Measurements from ENCODE around the gene SLC15A1.
"Not testable (repeated sequence)": the region's sequence is repeated elsewhere in the genome, so short reads cannot be mapped to it uniquely, and the experiment has no call there.

Gene SLC15A1

DNA sequence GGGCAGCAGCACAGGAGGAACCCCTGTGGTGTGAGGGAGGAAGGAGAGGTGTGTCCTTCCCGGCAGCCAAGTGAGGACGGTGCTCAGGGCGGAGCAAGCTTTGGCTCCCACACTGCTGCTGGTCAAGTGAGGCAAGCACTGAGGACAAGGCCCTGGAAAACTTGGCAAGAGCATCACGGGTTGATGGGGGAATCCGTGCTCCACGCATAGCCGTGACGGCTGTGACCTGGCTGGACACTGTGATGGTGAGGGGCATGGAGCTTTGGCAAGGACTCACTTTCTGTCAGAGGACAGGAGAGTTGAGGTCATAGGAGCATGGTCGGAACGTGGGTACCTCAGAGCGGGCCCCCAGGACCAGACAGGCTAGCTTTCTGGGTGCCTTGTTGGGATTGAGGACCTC, 29.0 kb upstream of the SLC15A1 start:
- no peak for DNase-seq (ENCODE audit: low spot score)

DNA sequence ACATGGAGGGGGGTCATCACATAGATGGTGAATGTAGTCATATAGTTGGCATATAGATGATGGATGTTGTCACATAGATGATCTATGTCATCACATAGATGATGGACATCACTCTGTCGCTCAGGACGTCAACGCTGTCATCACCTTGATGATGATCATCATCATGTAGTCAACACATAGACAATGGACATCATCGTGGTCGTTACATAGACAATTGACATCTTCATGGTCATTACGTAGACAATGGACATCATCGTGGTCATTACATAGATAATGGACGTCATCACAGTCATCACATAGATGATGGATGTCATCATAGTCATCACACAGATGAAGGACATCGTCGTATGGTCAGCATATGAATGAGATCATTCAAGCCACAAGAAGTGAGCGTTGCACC, 28.6 kb upstream of the SLC15A1 start:
- DNase-seq (ENCODE audit: low spot score) = no peak

DNA sequence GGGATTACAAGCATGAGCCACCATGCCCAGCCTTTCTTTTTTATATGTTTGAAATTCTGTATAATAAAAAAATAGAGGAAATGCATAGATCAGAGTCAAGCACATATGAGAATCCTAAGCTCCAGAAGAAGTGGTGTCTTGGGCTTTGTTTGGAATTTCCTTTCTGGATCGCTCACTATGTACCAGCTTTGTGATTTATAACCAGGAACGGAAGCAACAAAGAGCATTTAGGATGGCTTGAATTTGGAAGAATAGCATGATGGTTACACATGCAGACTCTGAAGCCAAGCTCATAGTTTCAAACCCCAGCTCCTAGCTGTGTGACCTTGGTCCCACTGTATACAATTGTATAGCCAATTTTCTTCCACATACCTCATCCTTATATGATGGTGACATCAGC, 28.0 kb upstream of the SLC15A1 start:
- no peak for DNase-seq (ENCODE audit: low spot score)

DNA sequence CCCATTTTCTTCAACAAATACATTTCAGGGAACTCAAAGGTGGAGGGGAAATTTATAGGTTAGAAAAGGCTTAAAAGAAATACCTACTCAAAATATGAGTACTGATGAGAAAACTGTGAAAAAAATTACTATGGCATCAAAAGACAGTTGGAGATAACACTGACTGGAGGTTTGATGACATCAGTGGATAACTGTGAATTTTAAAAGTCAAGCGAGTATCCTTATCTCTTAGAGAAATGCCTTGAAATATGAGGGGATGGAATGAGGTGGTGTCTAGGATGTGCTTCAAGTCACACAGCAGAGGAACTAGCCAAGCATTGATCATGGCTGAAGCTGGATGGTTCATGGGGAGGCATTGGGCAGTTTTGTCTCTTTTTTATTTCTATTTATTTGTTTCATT, 27.2 kb upstream of the SLC15A1 start:
- DNase-seq (ENCODE audit: low spot score) = no peak

DNA sequence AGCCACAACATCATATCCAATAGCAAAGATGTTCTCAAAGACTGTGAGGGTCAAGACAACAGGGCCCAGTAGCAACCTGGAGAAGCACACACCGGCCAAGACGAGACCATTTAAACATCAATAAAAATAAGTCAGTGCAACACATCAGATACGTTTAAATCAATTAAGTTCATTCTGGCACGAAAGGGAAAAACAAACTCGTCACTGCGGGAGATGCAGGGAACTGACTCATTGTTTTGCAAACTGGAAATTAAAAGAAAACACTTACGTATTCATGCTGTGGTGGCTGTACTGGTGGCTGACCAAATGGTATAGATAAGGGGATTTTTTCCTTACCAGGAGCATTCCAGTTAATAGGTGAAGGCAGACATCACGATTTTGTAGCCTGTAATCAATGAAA, 26.3 kb upstream of the SLC15A1 start:
- DNase-seq (ENCODE audit: low spot score) = no peak

DNA sequence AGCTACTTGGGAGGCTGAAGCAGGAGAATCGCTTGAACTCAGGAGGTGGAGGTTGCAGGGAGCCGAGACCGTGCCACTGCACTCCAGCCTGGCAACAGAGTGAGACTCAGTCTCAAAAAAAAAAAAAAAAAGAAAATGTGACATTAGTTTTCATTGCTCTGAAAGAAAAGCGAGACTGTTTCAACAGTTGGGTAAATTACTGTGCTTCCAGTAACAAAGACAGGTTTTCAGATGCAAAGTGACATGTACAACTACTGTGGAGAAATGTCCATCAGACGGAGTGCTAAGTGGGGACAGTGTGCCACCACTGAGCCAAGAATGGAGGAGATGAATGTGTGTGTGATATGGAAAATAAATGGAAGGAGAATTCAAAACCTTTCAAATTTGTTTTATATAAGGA, 24.2 kb upstream of the SLC15A1 start:
- DNase-seq (ENCODE audit: low spot score) = no peak

DNA sequence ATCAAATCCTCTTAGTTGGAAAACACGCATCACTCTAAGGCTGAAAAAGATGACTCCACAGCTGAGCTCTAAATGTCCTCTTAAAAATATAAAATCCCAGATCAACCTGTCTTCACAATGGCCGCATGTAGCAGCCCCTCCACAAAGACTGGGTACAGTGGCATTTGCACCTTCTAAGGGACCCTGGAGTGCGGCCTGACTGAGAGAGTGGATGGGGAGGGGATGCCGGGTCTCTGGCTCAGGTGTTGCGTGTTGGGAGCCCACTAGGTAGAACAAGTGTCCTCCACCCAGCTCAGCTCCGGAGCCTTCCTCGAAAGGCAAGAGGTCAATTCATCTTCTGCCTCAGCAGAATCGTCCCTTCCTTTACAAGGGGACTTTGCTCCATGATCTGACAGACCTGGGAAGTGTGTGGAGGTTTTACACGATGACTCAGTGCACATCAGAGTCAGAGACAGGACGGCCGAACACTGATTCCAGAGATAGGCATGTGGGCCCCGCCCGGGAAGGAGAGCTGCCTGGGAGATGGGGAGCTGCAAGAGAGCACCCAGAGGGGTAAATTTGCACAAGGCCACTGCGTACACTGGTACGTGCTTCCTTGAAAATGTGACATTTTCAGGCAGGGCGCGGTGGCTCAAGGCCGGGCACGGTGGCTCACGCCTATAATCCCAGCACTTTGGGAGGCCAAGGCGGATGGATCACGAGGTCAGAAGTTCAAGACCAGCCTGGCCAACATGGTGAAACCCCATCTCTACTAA, 23.5 kb upstream of the SLC15A1 start:
- no peak for DNase-seq (ENCODE audit: low spot score)

DNA sequence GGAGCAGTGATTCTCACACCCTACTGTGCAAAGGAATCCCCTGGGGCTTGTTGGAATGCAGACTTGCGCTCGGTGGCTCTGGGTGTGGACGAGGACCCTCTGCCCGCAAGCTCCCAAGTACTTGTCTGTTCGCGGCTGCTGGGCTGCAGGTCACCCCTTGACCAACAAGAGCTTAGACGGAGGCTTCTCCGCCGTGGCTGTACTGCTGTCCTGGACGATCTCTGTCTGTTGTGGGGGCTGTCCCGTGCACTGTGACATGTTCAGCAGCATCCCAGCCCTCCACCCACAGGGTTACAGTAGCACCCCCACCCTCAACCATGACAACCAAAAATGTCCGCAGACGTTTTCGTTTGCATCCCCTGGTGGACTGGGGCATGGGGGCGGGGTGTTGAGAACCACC, 22.9 kb upstream of the SLC15A1 start:
- DNase-seq (ENCODE audit: low spot score) = no peak

DNA sequence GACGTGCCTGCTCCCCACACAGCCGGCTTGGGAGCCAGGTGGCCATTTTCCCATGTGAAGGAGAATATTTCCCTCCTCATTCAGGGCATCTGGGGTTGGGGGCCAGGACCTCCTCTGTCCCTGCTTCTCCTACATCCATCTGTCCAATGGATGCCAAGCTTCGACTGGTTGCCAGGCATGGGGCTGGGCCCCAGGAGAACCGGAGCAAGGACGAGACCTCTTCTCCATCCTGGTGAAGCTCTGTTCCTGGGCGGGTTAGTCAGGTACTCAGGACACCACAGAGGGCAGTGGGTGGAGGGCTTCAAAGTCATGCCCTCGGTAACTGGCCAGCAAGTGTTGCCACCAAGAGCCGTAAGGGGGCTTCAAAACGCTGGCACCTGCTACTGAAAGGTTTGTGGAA, 22.3 kb upstream of the SLC15A1 start:
- no peak for DNase-seq (ENCODE audit: low spot score)

DNA sequence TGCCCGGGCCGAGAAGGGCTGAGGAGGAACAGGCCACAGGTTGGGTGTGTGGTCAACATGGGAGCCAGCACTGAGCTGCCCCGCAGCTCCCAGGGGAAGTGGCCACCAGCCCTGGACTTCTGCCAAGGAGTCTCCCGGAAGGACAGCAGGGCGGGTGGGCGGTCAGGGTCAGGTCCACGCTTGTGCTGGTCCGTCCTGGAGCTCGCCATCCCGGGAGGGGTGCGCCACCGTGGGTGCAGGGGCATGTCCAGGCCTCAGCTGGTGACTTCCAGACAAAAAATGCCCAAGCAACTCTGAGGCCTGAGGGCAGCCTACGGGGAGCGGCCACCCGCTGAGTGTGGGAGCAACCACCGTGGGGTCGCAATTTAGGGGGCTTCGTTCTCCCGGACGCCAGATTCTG, 21.4 kb upstream of the SLC15A1 start:
- DNase-seq (ENCODE audit: low spot score) = no peak

DNA sequence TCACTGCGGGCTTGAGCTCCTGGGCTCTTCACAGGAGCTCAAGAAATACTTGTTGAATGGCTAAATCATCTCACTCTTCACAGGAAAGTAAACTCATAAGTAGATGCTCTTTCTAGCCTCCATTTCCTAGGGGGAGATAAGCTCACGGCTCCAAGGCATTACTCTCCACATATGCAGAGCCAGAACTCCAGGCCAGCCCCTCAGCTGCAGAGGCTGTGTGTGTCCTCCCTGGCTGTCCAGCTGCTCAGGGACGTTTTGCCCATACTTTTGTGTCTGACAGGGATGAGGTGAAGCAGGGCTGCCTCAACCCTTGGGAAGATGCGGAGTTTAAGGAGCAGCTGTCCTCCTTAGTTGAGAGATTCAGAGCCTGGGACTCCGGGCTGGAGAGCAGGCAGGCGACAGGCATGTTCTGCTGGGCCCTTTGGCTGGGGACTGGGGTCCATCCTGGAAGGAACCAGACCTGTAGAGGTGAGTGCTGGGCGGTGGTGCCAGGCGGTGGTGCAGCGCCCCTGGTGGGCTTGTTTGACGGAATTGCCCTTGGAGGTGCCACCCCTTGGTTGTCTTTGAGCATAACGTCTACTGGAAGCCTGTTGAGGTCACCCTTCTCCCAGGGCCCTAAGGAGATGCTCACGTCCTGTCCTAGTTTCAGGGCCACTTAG, 20.5 kb upstream of the SLC15A1 start:
- DNase-seq (ENCODE audit: low spot score) = no peak

DNA sequence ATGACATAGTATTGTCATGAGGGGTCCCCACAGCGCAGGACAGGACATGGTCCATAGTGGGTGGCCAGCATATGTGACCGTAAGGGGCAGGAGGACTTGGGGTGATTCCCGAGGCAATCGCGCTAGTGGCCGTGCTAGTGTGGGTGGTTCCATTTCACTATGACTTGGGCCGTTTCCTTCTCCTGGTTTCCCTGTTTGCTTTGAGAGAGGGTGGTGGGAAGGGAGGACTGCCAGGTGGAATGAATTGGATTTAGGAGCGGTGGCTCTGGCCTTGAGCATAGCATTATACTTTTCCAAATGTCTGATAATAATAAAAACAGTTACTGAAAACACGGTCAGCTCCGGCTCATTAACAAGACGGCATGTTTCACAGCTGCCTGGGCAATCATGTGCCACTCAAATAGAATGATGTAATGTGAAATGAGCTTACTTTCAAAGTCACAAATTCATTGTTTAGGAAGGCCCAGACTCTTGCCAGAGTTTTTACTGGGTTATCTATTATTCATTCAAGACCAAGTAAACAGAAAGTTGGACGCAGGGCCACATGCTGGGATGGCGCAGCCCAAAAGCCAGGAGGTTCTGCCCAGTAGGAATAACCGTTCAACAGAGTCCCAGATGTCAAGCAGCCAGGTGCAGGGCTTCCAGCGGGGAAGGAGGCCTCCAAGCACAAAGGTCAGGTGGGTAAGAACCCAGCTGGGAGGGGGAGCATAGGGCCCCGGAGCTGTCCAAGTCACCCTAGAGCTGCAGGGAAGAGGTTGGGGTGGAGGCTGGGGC, 19.6 kb upstream of the SLC15A1 start:
- no peak for DNase-seq (ENCODE audit: low spot score)

DNA sequence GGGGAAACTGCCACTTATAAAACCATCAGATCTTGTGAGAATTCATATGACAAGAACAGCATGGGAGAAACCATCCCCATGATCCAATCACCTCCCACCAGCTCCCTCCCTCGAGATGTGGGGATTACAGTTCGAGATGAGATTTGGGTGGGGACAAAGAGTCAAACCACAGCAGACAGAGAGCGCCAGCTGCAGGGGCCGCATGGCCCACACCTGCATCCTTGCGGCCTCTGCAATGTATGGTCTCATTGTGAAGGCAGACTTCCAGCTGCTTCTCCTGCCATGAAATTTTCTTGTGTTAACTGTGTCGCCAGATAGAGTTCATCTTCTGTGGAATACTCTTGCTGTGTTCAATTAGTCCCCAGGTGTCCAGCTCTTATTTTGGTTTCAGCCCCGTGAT, 17.3 kb upstream of the SLC15A1 start:
- no peak for DNase-seq (ENCODE audit: low spot score)

DNA sequence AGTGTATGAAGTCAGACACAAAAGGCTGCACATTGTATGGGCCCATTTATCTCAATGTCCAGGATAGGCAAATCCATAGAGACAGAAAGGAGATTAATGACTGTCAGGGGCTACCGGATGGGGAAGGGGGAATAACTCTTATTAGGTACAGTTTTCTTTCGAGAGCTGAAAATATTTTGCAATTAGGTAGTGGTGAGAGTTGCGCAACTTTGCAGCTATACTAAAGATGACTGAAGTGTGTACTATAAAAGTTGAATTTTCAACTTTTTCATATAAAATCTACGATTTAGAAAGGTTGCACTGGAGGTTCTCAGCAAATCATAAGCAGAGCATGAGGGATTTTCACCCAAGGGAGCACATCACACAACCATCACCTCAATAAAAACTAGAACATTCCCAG, 16.1 kb upstream of the SLC15A1 start:
- DNase-seq (ENCODE audit: low spot score) = no peak

DNA sequence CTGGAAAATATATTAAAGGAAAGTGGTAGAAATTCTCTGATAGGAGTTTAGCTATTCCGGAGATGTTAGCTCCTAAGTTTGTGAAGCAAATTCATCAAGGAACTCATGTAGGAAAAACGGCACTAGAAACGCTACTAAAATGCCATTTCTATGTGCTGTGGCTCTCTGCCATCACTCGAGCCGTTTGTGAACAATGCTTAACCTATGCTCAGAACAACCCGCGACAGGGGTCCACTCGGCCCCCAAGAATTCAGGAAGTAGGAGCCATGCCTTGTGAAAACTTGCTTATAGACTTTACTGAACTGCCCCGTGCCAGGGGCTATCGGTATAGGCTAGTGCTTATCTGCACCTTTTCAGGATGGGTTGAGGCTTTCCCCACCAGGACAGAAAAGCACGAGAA, 14.2 kb upstream of the SLC15A1 start:
- DNase-seq (ENCODE audit: low spot score) = no peak

DNA sequence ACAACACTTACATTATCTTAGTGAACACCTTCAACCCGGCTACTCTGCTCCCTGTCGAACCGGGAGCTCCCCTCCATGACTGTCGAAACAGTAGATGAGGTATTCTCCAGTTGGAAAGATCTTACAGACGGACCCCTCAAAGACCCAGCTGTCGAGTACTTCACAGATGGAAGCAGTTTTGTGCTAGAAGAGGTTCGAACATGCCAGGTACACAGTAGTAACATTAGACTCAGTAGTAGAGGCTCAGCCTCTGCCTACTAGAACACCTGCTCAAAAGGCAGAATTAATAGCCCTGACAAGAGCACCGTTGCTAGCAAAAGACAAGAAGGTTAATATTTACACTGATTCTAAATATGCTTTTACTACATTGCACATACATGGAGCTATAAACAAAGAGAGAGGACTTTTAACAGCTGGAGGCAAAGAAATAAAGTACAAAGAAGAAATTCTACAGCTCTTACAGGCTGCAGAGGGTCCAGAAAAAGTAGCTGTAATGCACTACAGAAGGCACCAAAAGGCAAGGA, 13.6 kb upstream of the SLC15A1 start:
- no peak for DNase-seq (ENCODE audit: low spot score)

DNA sequence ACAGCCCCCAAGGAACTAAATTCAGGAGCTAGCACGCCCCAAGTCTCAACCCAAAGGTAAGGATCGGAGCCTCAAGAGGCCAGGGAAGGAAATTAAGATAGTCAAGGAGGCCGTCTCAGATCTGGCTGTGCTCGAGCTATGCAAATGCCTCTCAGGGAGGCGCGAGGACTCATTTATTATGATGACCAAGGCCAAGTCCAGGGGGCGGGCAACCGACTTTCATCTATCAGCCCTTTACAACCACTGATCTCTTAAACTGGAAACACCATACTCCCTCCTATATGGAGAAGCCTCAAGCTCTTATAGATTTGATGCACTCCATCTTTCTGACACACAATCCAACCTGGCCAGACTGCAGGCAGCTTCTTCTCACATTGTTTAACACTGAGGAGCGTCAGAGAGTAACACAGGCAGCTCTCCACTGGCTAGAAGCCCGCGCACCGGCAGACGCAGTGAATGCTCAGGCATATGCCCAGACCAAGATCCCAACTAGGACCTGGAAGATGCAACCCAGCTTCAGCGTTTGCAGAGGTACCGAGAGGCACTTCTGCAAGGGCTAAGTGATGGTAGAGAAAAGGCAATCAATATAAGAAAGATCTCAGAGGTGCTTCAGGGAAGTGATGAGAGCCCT, 9.6 kb upstream of the SLC15A1 start:
- no peak for DNase-seq (ENCODE audit: low spot score)

DNA sequence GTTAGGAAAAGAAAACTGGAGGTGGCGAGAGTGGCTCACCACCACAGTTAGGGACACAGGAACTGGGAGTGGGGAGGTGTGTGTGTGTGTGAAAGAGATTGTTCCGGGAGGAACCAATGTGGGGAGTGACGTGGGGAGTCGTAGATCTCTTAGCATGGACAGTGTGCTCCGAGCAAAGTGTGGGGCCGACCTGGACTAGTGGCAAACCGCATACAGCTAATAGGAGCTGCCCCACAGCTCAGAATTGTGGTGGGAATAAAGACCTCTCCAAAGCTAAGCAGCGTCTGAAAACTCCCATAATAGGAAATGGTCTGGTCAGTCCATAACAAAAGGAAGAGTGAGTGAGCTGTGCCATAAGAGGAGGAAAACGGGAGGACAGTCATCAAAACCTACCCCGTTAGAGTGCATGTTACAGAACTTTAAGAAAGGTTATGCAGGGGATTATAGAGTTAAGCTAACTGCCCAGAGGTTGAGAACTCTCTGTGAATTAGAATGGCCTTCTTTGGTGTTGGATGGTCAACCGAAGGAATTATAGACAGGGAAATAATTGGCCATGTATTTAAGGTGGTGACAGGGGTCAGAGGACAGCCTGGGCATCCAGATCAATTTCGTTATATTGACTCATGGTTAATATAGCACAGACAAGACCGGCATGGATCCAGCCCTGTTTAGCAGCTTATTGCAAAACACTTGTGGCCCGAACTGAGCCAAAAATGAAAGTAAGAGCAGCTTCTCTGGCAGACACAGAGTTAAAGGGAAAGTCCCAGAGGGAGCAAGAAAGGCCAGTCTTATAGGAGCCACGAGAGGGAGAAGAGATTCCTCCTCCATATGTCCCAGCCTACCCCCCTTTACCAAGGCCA, 8.9 kb upstream of the SLC15A1 start:
- DNase-seq (ENCODE audit: low spot score) = no peak

DNA sequence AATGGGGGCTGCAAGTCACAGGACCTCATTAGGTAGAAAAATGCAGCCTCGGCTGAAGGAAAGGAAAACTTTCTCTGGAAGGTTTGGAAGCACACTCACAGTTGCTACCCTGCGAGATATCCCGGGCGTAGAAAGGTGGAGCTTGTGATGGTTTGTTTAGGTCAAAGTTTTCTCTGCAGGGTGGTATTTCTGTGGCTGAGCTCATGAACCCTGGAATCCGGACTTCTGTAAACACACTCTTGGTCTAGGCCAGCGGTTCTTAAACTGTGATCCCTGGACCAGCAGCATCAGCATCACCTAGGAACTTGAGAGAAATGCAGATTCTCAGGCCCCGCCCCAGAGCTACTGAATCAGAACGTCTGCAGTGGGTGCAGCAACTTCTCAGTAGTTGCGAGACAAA, 3.3 kb upstream of the SLC15A1 start:
- DNase-seq (ENCODE audit: low spot score) = no peak

DNA sequence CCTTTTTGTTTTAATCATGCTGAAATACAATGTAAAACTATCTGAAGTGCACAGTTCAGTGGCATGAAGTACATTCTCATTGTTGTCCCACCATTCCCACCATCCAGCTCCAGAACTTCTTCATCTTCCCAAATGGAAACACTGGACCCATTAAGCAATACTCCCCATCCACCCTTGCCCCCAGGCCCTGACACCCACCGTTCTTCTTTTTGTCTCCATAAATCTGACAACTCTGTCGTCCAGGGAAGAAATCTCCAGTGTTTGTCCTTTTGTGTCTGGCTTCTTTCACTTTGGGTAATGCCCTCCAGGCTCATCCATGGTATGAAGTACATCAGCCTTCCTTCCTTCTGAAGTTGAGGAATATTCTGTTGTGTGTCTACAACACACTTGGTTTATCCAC, 2.6 kb upstream of the SLC15A1 start:
- DNase-seq (ENCODE audit: low spot score) = no peak

DNA sequence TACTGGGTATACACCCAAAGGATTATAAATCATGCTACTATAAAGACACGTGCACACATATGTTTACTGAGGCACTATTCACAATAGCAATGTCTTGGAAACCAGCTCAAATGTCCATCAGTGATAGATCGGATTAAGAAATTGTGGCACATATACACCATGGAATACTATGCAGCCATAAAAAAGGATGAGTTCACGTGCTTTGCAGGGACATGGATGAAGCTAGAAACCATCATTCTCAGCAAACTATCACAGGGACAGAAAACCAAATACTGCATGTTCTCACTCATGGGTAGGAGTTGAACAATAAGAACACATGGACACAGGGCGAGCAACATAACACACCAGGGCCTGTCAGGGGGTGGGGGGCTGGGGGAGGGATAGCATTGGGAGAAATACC, 2.0 kb upstream of the SLC15A1 start:
- DNase-seq (ENCODE audit: low spot score) = not testable (repeated sequence)
